ENCODE results near the gene MZT2B.
A peak's percentile ranks its signal among the peaks of the same experiment; 100 is the strongest.
"Not testable (repeated sequence)": the region's sequence is repeated elsewhere in the genome, so short reads cannot be mapped to it uniquely, and the experiment has no call there.

The MZT2B gene, protein sequence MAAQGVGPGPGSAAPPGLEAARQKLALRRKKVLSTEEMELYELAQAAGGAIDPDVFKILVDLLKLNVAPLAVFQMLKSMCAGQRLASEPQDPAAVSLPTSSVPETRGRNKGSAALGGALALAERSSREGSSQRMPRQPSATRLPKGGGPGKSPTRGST

DNA sequence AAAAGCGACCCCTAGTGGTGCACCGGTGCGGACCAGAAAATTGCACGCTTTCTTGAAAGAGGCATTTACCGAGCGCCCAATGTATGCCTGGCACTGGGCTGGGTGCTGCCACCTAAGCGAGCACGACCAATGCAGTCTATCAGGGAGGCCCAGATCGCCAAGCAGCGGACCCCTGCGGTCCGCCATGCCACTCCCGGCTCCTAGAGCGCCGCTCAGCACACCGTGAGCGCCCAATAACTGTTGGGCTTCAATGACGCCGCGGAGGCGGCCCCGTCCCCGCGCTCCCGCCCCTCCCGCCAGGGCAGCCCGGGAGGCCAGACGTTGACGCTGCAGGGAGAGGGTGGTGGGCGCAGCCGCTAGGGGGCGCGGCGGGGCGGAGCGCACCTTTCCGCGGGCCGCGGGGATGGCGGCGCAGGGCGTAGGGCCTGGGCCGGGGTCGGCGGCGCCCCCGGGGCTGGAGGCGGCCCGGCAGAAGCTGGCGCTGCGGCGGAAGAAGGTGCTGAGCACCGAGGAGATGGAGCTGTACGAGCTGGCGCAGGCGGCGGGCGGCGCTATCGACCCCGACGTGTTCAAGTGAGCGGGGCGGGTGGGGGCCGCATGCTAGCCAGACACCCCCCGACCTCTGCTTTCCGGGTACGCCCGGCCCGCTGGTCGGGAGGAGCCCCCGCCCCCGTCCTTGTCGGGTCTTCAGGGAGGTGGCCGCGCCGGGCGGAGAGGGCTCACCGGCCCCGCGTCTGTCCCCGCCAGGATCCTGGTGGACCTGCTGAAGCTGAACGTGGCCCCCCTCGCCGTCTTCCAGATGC lies at the start of gene MZT2B:
Gene MZT2B, plus strand, starts transcription at position 383 of the 803 bp plus-strand sequence. Its CDS starts 21 bp downstream, at position 404.
- peak; percentile 80 to 90 (median 84) for DNase-seq

DNA sequence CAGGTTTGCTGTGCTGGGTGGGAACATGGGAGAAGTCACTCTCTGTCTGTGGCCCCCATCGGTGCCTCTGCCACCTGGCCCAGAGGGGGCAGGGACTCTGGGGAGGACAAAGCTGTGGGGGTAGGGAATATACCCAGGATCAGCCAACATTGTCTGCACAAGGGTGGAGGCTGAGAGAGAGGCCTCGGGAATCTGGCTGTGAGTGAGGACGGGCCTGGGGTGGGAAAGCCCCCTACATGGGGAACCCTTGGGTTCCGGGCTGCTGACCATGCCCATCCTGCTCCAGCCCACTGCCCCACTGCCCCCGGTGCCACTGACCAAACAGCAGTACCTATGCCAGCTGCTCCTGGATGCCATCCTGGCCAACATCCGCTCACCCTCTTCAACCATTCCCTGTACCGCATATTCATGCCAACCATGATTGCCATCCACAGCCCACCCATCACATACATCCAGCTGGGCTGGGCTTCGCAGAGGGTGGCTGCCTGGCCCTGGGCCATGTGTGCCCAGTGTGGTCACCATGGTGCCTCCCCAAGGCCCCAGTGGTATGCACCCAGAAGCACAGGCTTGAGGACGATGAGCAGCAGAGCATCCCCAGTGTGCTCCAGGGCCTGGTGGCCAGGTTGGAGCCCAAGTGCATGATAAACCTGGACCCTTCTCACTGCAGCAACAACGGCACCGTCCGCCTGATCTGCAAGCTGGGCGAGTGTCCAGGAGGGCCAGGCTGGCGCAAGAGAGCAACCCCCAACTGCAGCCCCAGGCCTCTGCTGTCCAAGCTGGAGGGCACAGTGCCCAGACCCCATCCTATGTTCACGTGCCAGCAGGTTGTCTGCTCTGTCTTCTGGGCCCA lies 46.1 kb upstream of the MZT2B start:
- DNase-seq, result no peak

DNA sequence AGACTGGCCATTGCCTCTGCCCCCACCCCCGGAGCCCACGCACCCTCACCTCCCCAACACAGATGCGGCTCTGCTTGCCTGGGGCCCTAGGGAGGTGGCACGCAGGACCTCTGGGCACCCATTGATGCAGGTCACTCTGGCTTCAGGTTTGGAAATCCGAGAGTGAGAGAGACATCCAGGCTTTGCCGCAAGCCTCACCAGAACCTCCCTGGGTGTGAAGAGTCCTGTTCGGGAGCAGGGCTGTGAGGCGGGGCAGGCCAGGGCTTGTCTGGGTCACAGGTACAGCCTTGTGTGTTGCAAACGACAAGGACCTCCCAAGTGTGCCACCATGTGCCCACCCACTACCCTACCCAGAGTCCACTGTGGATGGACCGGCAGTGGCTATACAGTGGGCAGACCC lies 45.5 kb upstream of the MZT2B start:
- not testable (repeated sequence) for DNase-seq

DNA sequence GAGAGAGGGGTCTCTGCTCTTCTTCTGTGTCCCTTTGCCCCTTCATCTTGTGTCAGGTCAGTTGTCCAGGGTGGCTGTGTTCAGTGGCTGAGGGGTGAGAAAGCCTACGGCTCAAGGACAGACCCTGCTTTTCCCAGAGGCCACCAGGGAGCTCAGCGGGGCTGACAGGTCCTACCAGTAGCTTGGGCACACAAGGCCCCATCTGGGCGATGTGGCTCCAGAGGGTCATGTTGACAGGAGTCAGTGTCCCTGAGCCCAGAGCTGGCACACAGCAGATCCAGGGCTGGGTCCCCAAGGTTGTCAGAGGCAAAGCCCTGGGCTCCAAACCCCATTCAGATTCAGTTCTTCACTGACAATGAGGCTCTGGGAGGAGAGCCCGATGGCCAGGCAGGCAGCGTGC lies 44.9 kb upstream of the MZT2B start:
- not testable (repeated sequence) for DNase-seq

DNA sequence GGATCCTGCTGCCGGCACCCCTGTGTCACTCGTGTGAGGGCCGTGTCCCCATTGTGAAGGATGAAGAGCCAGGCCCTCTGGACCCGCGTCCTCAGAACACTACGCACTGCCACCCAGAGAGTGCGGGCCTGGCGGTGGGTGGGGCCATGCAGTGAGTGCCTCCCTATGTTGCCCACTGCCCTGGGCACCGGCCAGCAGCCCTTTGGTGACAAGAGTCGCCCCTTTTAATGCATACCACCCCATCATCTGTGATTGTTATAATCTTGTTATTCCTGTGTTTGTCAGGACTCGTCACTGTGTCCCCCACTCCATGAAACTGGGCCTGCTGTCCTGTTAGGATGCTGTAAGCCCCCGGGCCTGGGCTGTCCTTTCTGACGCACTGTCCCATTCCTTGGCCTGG lies 43.7 kb upstream of the MZT2B start:
- DNase-seq, result not testable (repeated sequence)

DNA sequence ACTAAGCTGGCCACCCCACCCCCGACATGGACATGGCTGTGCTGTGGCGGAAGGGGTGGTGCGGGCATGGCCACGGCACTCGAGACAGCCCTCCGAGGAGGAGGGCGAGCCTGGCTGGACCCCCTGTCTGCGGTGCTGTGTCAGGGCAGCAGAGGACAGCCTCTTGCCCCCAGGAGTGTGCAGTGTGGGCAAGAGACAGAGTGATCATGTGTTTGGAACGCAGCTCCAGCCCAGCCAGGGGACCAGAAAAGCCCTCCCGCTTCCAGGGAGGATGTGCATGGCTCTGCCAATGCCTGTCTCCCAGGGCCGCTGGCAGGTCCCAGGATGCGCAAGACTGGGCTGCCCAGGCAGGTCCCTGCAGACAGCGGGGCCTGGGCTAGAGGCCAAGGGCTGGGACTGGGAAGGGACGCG lies 43.2 kb upstream of the MZT2B start:
- DNase-seq, result not testable (repeated sequence)

DNA sequence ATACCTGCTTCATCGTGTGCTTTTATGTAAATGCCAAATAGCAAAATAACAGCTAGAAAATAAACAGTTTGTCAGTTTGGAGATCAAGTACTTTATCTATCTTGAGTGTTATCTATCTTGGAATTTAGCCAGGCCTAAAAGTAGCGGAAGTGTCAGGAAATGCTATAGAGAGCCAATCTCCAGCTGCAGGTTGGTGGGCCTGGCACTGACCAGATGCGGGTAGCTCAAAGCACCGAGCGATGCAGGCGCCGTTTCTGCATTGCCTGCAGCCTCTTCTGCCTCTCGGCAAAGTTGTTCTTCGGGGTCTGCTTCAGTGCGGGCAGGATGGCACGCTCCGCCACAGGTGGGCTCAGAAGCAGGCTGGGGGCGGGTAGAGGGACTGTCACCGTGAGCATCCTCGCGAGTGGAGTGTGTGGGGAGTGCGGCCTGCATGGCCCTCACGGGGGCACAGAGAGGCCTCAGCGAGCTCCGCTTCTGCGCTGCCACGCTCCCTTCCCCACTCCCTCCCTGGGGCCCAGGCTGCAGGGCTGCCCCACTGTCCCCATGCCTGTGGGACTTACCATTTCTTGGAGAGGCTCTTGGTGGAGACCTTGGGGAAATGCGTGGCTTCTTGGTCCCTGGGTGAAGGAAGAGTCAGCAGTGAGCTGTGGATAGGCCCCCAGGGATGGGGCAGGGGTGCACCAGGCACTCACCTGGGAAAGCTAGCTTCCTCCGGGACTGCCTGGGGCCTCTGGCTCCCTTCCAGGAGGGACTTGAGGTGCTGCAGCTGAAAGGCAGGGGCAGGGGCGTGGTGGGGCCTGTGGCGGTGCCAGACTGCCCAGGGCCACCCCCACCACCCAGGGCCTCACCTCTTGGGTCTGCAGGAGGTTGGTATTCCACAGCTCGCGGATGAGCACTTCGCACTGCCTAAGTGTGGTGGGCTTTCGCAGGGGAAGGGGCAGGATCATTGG lies 42.5 kb upstream of the MZT2B start:
- DNase-seq, result not testable (repeated sequence)

DNA sequence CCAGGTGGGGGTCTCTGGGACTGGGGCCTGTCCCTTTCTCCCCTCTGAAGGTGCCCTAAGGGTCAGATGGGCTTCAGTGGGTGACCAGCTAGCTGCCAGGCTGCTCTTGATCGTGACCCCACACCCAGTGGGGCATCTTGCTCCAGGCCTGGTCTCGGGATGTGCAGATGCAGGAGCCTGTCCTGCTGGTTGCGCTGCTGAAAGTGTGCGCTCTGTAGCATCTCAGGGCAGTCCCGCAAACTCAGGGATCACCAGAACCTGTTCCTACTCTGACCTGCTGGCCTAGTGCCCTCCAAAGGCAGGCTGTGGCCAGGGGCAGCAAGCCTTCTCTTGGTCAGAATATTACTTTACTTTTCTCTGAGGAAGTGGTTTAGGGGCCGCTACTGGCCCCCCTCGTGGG lies 41.5 kb upstream of the MZT2B start:
- DNase-seq, result not testable (repeated sequence)

DNA sequence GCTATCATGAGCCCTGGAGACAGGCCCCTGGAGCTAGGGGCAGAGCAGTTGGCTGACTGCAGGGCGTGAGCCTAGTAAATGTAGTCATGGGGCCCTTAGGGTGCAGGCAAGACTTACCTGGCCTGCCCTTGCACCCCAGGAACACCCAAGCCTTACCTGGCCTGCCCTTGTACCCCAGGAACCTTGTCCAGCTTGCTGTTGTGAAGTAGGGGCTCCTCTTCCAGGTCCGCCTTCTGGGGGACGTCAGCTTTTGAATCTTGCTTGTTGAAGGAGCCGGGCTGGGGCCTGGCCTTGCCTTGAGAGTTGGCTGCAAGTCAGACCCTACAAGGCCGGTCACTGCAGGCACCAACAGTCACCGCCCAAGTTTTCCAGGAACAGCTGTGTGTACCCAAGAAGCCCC lies 41.1 kb upstream of the MZT2B start:
- DNase-seq, result not testable (repeated sequence)

DNA sequence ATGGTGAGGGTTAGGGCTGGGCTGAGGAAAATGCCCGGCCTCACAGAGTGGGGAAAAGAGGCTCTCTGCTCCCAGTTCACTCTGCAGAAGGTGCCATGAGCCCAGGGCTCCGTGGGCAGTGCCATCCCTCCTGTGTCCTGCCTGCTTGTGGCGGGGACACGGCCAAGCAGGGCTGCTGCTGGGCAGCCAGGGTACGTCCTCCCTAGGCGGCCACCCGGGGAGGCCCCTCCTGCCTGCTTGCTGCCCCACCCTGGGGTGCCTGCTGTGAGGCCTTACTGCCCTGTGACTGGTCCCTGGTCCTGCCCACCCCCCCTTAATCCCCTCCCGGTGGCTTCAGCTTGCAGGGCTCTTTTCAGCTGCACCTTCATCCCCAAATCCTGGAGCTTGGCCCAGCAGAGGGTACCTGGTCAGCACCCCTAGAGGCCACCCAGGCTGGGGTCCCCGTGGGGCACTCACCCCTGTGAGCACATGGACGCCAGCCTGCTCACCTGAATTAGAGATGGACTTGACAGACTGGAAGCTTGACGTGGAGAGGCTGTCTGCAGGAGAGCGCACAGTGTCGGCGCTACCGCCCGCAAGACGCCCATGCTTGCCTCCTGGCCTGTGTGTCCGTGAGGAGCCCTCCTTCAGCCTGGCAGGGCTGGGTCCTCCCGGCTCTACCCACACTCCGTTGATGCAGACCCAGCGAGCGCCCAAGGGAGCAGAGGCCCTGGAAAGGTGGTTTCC lies 40.3 kb upstream of the MZT2B start:
- not testable (repeated sequence) for DNase-seq

DNA sequence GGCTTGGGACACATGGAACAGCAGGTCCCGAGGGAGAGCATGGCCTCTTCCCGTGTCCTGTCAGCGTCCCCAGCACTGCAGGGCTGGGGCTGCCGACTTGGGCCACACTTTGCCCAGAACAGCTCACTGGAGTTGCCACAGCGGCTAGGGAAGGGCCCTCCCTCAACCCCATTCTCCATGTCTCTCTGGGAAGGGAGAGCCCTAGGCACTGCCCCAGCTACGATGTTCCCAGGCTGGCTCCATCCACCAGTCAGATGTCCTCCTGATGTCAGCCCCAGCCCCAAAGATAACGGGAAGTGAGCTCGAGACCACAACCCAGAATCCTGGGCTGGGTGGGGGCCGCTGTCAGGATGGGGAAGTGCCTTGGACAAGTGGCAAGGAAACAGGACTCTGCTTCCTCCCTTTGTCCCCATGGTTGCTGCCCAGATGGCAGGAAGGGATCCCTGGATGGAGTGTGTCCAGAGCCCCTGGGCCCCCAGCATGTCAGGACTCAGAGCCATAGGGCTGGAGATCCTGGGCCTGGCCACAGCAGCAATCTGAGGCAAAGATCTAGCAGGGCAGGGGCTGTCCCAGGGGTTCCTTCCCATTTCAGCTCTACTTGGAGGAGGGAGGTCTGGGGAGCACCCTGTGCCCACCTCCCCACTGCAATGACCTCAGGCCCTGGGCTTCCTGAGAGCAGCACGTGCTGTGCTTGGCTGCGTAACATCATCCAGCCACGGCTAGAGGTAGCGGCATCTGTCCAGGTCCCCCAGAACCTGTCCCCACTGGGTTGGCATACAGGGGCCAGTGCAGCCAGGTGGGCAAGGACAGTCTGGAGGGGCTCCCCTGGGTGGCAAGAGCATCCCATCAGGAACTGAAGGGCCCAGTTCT lies 39.4 kb upstream of the MZT2B start:
- DNase-seq, result not testable (repeated sequence)

DNA sequence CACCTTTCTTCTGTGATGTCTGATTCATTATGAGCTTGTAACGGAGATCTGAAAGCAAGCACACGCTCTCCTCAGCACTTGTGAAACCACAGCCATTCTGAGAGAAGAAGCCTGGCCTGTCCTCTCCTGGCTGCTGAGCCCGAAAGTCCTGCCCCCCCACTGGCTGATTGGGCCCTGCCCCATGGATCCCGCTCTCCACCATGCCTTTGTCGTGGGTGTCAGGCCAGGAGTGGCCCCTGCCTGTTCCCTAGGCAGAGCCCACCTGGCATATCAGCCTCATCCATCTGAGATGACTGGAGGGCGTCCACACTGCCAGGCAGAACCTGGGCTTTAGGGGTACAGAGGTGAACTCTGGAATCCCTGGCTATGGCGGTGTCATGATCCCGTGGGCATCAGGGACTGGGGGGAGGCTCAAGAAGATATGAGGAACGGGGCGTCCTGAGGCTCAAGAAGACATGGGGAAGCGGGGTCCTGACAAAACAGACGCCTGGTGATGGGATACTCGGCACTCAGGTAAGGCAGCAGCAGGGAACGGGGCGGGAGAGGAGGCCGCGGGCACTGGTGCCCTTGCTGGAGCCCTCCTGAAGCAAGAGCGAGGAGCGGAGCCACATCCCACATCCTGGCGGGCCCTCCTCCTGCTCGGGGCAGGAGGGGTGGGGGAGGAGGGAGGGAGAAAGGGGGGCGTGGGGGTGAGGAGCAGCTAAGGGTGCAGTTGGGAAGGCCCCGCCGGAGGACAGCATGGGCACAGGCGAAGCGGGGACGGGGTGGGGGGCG lies 38.6 kb upstream of the MZT2B start:
- DNase-seq, result not testable (repeated sequence)

DNA sequence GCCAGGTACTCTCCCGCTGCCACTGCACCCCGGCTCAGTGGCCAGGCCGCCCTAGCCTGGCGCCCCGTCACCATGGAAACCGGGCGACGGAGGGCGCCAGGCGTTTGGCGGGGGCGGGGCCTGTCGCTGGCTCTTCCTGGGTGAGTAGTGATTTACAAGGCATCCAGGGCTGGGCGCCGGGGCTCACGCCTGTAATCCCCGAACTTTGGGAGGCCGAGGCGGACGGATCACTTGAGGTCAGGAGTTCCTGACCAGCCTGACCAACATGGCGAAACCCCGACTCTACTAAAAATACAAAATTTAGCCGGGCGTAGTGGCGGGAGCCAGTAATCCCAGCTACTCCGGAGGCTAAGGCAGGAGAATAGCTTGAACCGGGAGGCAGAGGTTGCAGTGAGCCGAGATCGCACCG lies 37.1 kb upstream of the MZT2B start, which contains the start of gene CCDC74B:
Gene CCDC74B, minus strand, starts transcription at position 107 of the 409 bp plus-strand sequence. CDS start 116 bp downstream, outside the sequence.
- peak in 1 of 4 experiments; percentile 20 for DNase-seq

DNA sequence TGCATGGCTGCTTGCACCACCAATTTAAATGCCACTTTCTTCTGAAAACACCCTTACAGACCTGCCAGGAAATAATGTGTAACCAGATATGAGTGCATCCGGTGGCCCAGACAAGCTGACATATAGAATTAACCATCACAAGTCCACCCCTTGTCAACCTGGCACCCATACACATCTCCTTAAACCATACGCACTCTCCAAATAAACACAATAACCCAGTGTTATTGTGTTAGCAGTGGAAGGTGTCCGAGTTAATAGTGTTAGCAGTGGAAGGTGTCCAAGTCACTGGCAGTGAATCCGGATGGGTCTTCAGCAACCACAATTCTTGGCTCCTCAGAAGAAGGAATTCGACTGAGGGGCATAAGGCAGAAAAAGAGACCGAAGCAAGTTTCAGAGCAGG lies 33.5 kb upstream of the MZT2B start:
- not testable (repeated sequence) for DNase-seq

DNA sequence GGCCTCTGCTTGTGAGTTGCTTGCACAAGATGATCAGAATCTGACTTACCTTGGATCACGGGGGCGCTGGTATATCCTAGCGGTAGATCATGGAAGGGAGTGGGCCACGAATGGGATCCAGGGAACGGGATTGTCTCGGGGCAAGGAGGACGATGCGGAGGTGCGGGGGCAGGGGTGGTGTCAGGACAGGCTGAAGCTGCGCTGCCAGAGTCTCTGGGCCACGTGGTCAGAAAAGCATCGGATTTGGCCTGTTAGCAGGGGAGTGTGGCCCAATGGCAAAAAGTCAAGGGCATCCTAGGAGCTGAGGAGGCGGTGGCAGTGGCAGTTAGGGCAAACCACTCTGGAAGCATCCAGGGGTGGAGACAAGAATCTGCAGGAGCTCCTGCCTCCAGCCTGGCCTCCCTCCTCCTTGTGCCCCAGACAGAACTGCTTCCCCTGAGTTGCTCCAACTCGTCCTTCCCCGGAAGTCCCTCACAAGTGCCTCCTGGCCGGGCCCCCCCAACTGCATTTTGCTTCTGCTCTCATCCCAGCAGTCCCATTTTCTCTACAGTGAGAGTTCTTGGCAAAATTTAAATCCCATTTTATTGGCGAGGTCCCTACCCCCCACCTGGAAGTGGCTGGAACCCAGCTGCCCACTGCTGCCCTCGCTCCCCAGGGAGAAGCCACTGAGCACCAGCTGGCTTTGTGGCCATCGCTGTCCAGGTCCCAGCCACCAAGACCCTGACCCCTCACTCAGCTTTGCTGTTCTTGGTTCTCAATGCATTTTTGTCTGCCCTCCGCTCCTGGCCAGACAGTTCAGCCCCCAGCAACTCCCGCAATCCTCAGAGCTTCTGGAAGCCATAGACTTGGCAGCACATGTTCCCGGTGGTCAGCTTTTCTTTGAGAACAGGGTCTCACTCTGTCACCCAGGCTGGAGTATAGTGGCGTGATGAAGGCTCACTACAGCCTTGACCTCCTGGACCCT lies 31.6 kb upstream of the MZT2B start:
- no peak for DNase-seq

DNA sequence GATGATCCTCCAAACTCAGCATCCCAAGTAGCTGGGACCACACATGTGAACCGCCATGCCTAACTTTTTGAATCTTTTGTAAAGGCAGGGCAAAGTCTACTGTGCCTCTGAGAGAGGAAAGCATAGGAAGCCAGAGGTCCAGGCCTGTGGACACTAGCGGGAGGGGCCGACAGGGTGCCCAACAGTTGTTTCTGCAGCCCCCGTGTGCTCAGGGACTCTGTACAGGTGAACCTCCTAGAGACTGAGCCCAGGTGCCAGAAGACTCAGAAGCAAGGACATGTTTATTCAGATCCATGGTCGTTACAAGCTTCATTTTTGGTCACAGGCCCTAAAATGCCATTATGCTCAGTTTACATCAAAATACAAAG lies 30.9 kb upstream of the MZT2B start:
- not testable (repeated sequence) for DNase-seq

DNA sequence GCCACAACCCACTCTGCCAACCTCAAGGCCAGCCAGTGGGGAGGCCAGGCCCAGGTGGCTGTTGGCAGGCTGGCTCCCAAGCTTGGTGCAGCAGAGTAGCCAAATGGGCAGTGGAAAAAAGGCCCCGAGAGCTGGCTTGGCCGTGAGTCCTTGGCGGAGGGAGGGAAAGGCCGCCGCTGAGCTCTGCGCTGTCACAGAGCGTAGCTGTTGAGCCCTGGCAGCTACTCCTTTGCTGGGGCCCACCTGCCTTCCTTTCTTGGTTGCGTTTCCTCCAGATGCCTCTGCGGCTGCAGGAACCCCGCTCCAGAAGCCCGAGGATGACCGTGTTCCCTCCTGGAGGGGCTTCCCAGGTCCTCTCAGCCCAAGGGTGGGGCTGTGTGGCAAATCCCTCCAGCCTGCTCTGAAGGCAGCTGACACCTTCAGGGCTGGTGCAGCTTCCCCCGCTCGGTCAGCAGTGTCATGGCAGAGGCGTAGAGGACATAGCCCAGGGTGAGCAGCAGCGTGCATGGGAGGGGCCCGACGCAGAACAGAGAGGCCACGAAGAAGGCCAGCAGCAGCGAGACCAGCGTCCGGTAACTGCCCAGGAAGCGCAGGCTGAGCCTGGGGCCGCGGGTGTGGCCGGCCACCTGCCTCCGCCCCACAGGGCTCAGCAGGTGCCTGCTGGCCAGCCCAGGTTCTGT lies 29.8 kb upstream of the MZT2B start:
- not testable (repeated sequence) for DNase-seq

All from activated naive CD4-positive, alpha-beta T cell (primary cell).